GM21576 (cell line): ENCODE data around the gene RPRD1B.

Experiments used
- ATAC-seq: cut with Tn5 transposase; IDR thresholded peaks from one replicate; pipeline ENCODE4 v1.9.1; 2021; ENCODE audit warnings: mild to moderate bottlenecking, moderate library complexity; ENCODE audit not compliant: unreplicated experiment

RPRD1B gene

DNA sequence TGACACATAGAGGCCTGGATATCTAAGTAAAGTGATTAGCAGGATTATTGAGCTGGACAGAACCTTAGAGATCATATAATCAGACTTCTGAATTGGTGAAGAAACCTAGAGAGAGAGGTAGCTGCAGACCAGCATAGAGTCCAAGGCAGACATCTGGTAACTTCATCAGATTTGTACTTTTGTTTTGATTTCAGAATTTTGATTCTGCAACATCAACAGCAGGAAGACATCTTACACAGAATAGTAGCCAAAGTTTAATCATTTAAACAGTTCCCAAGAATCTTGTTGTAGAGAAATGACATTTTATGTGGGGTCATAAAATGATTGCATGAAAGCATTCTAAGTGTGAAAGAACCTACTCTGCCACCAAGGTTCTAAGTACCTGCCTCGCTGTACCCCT is 39.4 kb downstream of the RPRD1B start:
- ATAC-seq: no peak

- ATAC-seq: peak; percentile 49
These were observed 39.9 kb downstream of the RPRD1B start for GRCh38 chr20:38073307-38074071.

- no peak for ATAC-seq
These were observed 41.8 kb downstream of the RPRD1B start for GRCh38 chr20:38075161-38075998.

DNA sequence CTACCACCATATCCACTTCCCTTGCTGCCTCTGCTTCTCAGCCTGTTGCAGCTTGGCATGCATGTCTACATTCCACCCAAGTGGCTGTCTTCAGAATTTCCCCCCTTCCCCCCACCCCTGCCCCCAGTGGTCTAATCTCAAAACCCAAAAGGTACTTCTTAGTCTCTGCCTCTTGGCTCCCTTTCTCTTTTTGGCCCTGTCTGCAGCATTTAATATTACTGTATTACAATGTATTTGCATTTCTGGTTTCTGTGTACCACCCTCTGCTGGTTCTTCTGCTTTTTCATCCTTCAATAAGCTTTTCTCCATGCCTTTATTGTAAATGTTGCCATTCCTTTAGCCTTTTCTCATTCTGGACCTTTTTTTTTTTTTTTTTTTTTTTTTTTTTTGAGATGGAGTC is 43.0 kb downstream of the RPRD1B start:
- no peak for ATAC-seq

GRCh38 chr20:38078084-38078483 is 44.5 kb downstream of the RPRD1B start:
- ATAC-seq: no peak

DNA sequence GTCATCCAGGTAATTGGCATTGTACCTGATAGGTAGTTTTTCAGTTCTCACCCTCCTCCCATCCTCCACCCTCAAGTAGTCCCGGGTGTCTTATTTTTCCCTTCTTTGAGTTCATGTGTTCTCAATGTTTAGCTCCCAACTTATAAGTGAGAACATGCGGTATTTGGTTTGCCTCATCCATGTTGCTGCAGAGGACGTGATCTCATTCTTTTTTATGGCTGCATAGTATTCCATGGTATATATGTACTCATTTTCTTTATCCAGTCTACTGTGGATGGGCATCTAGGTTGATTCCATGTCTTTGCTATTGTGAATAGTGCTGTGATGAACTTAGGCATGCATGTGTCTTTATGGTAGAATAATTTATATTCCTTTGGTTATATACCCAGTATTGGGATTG is 45.8 kb downstream of the RPRD1B start:
- no peak for ATAC-seq

GRCh38 chr20:38081575-38081974 is 48.0 kb downstream of the RPRD1B start:
- ATAC-seq: no peak

GRCh38 chr20:38082894-38083293 is 49.3 kb downstream of the RPRD1B start:
- ATAC-seq: no peak

- no peak for ATAC-seq
These were observed 49.9 kb downstream of the RPRD1B start for GRCh38 chr20:38083338-38084048.

GRCh38 chr20:38084425-38084951 is 50.9 kb downstream of the RPRD1B start:
- ATAC-seq: no peak

GRCh38 chr20:38085026-38085425 is 51.5 kb downstream of the RPRD1B start:
- no peak for ATAC-seq

- ATAC-seq: no peak
These were observed 56.0 kb downstream of the RPRD1B start for GRCh38 chr20:38089500-38089899.

DNA sequence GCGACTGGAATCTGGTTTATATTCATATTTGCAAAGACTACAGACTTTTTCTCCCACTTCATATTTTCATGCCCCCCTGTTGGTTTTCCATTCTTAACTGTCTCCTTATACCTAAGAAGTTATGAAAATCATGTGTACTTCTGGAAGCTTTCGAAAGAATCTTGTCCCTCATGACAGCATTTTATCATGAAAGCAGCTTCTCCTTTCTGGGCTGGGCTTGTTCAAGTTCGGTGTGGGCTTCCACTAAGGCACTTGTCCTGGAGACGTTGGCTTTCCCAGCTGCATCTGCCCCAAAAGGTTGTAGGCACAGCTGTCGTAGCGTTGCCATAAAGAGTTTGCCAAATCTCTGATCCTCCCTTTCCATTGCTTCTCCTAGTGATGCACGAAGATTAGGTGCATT is 56.5 kb downstream of the RPRD1B start:
- ATAC-seq: no peak

DNA sequence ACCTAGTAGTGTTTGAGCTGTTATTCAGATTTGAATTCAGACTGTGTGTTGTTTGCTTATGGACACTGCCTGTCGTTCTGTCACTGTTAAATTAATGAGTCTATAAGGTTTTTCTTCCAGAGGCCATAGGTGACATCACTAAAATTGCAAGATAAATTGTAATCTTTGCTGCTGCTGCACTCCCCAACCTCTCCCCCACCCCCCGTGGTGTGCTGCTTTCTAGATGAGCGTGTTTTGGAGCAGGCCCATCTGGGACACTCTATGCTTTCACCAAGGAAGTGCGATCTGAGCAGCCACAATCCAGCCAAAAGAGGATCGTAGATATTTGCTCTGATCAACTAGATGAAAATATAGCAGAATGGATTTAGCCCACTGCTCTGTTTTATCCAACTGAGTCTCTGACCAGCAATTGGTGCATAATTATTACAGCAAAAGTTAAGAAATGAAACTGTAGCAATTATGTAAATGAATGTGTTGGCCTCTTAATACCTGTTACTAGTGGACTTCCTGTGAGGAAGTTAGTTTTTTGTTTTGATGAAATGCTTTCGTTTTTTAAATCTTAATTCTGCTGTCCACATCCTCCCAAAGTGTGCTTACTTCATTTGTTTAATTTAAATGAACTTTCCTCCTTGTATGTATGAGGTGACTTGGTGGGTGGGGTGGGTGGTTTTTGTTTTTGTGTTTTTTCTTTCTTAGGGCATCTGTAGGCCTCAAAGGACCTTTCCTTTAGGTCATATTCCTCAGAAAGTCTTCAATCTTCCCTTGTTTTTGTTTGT is 58.1 kb downstream of the RPRD1B start:
- ATAC-seq: no peak

DNA sequence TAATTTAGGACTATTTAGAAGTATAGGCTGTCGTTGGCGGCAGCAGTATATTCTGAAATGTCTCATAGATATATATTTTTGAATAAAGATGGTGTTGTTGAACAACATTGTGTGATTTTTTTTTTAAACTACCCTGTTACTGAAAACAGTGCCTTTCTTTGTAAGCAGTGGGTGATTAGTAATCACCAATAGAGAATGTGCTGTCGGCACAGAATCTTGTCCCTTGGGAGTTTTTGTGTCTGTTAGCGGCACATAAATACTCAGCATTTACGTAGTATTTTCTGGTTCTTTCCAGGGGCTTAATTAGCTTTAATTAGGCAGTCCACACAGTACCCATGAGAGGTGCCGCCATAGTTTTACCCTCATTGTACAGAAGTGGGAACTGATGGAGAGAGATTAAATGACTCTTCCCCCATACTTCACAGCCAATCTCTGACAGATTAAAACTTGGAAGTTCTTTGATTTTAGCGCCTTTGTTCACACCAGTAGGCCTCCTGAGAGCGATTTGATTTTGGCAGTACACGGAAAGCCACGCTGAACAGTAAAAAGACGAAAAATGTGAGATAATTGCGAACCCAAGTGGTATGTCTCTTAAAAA is 58.8 kb downstream of the RPRD1B start:
- ATAC-seq: no peak

GRCh38 chr20:38092915-38093314 is 59.4 kb downstream of the RPRD1B start:
- no peak for ATAC-seq

- ATAC-seq: no peak
These were observed 60.1 kb downstream of the RPRD1B start for GRCh38 chr20:38093641-38094077.

DNA sequence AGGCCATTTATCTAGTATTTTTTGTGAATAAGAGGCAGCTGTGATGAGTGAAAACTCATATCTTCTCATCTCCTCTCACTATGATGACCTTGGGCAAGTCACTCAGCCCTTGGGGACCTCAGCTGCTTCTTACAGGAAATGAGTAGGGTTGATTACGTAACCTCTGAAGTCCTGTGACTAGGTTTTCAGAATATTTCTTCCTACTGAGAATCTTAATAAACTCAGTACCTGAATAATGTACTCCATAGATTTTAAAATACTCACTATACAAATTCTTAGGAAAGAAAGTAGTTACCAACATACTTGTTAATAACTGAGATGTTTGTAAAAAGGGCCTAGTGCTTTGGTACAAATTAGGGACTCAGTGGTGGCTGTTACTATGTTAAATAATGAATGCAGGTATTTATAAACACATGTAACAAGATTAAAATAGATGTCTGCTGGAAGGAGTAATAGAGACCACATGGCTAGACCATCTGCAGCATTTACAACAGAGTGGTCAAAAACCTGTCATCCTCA is 60.9 kb downstream of the RPRD1B start:
- peak; percentile 61 for ATAC-seq

GRCh38 chr20:38095017-38095686 is 61.6 kb downstream of the RPRD1B start:
- no peak for ATAC-seq
